HG03457 (cell line): Measurements from ENCODE around the gene SPC24.
"Not testable (repeated sequence)": the region's sequence is repeated elsewhere in the genome, so short reads cannot be mapped to it uniquely, and the experiment has no call there.

Experiments
- ATAC-seq: cut with Tn5 transposase; IDR thresholded peaks from one replicate; pipeline ENCODE4 v1.9.1; 2021; ENCODE audit warnings: moderate number of reproducible peaks; ENCODE audit not compliant: unreplicated experiment

Gene SPC24

GRCh38 chr19:11192957-11193939 lies 37.7 kb upstream of the SPC24 start:
- ATAC-seq, result no peak

DNA sequence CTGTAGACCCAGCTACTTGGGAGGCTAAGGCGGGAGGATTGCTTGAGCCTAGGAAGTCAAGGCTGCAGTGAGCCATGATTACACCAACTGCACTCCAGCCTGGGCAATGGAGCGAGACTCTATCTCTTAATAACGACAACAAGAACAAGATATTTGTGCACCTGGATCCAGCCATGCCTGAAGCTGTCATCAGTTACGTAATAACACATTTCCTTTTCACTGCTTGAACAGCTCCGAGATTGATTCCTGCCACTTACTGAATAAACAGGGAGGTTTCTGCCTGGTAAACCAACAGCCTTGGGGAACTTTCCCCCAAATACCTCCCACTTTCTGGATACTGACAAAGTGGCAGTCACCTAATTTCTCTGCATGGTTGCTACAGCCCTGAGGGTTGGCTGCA lies 36.4 kb upstream of the SPC24 start:
- no peak for ATAC-seq

DNA sequence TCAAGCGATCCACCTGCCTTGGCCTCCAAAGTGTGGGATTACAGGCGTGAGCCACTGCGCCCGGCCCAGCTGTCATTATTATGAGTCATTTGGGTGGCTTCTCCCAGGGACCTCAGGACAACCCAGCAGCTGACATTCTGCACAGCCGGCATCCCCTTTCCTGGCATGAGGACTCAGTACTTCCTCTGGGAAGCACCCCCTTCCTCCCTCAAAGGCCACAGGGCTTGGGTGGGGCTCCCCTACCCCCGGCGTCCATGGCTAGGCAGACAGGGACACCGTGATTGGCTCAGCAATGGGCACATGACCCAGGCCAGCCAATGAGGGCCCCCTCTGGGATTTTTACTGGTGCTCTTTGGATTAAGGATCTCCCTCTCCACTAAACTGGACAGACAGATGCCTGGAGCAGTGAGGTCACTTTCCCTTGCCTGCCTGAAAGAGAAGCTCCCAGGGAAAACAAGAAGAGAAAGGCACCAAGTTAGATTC lies 35.7 kb upstream of the SPC24 start:
- ATAC-seq, result no peak

DNA sequence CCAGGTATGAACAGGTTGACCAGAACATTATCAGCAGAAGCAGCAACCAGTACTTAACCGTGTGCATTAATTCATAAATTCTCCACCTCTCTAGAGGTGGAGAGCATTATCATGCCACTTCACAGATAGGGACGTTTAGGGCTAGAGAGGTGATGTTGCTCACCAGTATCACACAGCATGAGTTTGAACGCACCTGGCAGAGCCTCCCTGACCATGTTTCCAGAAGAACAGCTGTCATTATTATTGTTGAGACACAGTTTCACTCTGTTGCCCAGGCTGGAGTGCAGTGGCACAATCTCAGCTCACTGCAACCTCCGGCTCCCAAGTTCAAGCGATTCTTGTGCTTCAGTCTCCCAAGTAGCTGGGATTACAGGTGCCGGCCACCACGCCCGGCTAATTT lies 34.9 kb upstream of the SPC24 start:
- no peak for ATAC-seq

DNA sequence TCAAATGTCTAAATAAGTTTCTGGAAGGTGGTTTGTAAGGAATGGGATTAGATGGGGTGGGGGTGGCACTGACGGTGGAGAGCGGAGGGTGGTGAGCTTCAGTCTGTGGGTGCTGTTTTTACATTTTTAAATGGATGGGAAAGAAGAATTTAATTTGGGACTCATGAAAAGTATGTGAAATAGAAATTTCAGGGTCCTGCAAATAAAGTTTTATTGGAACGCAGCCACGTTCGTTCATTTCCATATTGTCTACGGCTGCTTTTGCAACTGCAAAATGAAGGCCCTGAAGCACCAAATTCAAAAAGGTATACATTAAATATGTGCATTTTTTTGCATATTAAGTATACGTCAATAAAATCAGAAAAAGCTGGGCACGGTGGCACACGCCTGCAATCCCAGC lies 31.9 kb upstream of the SPC24 start:
- no peak for ATAC-seq

GRCh38 chr19:11182994-11183393 lies 27.4 kb upstream of the SPC24 start:
- ATAC-seq, result no peak

DNA sequence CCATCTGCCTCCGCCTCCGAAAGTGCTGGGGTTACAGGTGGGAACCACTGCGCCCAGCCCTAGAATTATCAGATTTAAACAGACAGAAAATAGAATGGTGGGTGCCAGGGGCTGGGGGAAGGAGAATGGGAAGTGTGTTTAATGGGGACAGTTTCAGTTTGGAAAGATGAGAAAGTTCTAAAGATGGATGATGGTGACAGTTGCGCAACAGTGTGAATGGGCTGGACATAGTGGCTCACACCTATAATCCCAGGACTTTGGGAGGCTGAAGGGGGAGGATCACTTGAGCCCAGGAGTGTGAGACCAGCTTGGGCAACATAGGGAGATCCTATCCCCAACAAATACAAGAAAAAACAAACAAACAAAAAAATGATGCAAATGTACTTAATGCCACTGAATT lies 25.9 kb upstream of the SPC24 start:
- ATAC-seq, result no peak

- ATAC-seq, result not testable (repeated sequence)
Observed at GRCh38 chr19:11180975-11181374, 25.4 kb upstream of the SPC24 start.

- no peak for ATAC-seq
Observed at GRCh38 chr19:11180346-11180745, 24.8 kb upstream of the SPC24 start.

GRCh38 chr19:11179716-11180297 lies 24.2 kb upstream of the SPC24 start:
- ATAC-seq, result no peak

DNA sequence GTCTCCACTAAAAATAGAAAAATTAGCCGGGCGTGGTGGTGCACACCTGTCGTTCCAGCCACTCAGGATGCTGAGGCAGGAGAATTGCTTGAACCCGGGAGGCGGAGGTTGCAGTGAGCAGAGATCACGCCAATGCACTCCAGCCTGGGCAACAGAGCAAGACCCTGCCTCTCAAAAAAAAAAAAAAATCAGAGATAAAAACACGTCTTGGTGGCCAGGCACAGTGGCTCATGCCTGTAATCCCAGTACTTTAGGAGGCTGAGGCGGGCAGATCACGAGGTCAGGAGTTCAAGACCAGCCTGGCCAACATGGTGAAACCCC lies 23.5 kb upstream of the SPC24 start:
- ATAC-seq, result not testable (repeated sequence)

DNA sequence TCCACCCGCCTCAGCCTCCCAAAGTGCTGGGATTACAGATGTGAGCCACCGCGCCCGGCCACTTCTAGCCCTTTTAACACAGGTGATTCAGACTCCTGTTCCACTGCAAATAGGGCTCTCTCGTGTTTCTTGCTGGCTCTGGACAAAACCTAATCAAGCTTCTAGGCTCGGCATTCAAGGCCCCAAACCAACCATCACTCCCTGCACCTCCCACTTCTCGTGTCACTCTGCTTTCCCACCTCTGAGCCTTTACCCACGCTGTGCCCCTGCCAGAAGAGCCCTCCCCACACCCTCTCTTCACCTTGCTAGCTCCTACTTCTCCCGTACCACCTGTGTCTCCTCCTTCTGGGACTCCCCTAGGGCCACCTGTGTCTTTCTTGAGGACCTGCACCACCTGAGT lies 22.0 kb upstream of the SPC24 start:
- ATAC-seq, result no peak

DNA sequence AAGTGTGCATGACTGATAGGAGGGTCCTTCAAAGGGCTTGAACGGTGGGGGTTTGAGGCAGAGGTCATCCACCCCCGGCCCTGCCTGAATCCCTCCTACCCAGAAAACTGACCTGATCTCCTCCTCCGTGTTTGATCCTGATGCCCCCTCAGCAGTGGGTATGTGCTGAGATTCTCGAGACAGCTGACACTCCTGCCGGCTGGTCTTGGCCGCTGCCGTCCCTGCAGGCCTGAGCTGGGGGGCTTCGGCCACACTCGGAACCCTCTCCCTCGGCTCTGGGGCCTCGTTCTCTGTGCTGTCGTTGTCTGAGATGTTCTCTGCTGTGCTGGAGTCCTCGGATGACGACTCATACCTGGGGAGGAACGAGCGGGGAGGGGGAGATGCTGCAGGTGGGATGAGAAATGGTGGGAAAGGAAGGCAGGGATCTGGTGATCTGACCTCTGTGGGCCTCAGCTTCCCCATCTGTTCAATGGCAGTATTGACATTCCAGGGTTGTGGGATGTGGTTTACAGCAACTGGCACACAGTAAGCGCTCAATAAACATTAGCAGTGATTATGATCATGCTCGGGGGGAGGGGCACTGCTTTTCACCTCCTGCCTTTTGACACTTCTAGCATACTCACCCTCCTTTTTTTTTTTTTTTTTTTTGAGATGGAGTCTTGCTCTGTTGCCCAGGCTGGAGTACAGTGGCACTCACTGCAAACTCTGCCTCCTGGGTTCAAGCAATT lies 21.0 kb upstream of the SPC24 start:
- ATAC-seq, result no peak

GRCh38 chr19:11175920-11176319 lies 20.3 kb upstream of the SPC24 start:
- ATAC-seq, result no peak

- ATAC-seq, result no peak
Observed at GRCh38 chr19:11174336-11174735, 18.8 kb upstream of the SPC24 start.

DNA sequence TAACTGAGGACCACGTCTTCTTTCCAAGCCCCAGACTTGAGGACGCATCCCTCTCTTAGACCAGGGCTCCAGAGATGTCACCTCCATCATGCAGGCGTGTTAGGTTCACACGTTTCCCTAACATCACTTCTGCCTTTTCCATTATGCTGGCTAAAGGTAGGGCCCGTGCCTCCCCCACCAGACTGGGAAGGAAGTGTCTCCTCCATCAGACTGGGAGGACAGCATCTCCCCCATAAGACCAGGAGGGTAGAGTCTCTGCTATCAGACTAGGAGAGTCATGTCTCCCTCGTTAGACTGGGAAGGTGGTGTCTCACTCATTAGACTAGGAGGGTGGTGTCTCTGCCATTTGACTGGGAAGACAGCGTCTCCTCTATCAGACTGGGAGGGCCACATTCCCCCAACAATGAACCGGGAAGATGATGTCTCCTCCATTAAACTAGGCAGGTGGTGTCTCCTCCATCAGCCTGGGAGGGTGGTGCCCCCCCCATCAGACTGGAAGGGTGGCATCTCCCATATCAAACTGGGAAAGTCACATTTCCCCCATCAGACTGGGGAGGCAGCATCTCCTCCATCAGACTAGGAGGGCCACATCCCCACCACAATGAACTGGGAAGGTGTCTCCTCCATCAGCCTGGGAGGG lies 18.1 kb upstream of the SPC24 start:
- no peak for ATAC-seq

- ATAC-seq, result no peak
Observed at GRCh38 chr19:11172576-11172975, 17.0 kb upstream of the SPC24 start.

GRCh38 chr19:11171144-11171543 lies 15.6 kb upstream of the SPC24 start:
- no peak for ATAC-seq

- no peak for ATAC-seq
Observed at GRCh38 chr19:11169896-11170678, 14.5 kb upstream of the SPC24 start.

GRCh38 chr19:11168568-11168967 lies 13.0 kb upstream of the SPC24 start:
- ATAC-seq, result no peak
